ENCODE results near the gene SOD1. TPM values are rescaled to one million over a fixed set of nuclear protein-coding genes. Genes with fewer than 3 reads are reported as not detected.

The SOD1 gene
- total RNA-seq, 1 donor: 207 TPM

DNA sequence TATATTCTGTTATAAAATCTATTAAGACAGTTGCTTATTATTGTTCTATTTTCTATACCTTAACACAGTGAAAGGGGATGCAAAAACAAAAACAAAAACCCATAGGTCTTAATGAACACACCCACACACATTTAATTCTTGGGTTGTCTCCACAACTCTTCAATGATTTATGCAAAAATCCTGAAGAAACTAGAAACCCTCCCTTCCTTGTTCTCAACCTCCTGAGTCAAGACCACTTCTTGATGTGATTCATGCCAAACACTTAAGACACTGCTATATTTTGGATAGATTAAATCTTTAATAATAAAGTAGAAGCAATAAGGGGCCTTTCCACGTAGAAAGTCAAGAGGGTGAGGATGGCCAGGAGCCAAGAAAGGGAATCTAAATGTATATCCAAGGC, 49.0 kb downstream of the SOD1 start:
- Histone ChIP-seq H3K4me2 (ENCODE audit: insufficient read depth, low read length) (no peak overlapping the region), H3K79me2 (ENCODE audit: insufficient read depth, low read length) (peaks cover 97% of the 10 kb centered on the region), H3K27me3 (ENCODE audit: insufficient read depth, low read length) (no peaks in the 10 kb centered on the region), H2AFZ (ENCODE audit: low read length) (no peak overlapping the region), H3K9me3 (ENCODE audit: low read depth, low read length) (no peaks in the 10 kb centered on the region), H3K27ac (ENCODE audit: low read depth, low read length) (no peak overlapping the region), H3K4me1 (ENCODE audit: insufficient read depth, low read length) (peaks cover 25% of the 10 kb centered on the region), H3K36me3 (ENCODE audit: insufficient read depth, low read length) (peaks cover 3% of the 10 kb centered on the region), H3K4me3 (ENCODE audit: insufficient read depth, low read length) (no peak overlapping the region), H4K20me1 (ENCODE audit: insufficient read depth, low read length) (peaks cover 13% of the 10 kb centered on the region)
- no peak for DNase-seq (ENCODE audit: insufficient read length, low spot score, missing footprints)
- TF ChIP-seq, protein P1, sequence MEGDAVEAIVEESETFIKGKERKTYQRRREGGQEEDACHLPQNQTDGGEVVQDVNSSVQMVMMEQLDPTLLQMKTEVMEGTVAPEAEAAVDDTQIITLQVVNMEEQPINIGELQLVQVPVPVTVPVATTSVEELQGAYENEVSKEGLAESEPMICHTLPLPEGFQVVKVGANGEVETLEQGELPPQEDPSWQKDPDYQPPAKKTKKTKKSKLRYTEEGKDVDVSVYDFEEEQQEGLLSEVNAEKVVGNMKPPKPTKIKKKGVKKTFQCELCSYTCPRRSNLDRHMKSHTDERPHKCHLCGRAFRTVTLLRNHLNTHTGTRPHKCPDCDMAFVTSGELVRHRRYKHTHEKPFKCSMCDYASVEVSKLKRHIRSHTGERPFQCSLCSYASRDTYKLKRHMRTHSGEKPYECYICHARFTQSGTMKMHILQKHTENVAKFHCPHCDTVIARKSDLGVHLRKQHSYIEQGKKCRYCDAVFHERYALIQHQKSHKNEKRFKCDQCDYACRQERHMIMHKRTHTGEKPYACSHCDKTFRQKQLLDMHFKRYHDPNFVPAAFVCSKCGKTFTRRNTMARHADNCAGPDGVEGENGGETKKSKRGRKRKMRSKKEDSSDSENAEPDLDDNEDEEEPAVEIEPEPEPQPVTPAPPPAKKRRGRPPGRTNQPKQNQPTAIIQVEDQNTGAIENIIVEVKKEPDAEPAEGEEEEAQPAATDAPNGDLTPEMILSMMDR (IDR thresholded peaks at IDR 0.05; ENCODE audit: extremely low read depth, low read depth, low read length): no peak

DNA sequence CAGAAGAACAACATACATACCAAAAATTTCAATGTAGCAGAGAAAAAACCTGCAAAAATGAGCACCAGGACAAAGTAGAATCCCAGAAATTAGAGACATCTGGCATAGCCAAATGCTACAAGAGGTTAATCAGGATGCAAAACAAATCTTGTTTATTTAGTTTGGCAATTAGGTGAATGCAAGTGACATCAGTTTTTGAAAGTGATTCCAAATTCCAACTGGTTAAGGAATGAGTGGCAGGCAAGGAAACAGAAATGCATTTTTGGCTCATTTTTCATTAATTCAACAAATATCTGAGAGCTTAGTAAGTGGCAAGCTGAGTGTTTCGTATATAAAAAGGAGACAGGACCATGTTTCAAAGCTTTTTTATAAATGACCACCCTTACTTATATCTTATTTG, 51.1 kb downstream of the SOD1 start:
- no peak overlapping the region for H3K4me3 ChIP-seq (ENCODE audit: insufficient read depth, low read length)
- peaks cover 99% of the 10 kb centered on the region for H3K79me2 ChIP-seq (ENCODE audit: insufficient read depth, low read length)
- no peaks in the 10 kb centered on the region for H3K9me3 ChIP-seq (ENCODE audit: low read depth, low read length)
- no peak overlapping the region for H2AFZ ChIP-seq (ENCODE audit: low read length)
- no peaks in the 10 kb centered on the region for H3K27me3 ChIP-seq (ENCODE audit: insufficient read depth, low read length)
- TF ChIP-seq, protein P1 (IDR thresholded peaks at IDR 0.05; ENCODE audit: extremely low read depth, low read depth, low read length): no peak
- H3K4me1 ChIP-seq (ENCODE audit: insufficient read depth, low read length): peaks cover 42% of the 10 kb centered on the region
- H3K27ac ChIP-seq (ENCODE audit: low read depth, low read length): peak overlapping the region; percentile 61
- DNase-seq (ENCODE audit: insufficient read length, low spot score, missing footprints): peak; percentile 35
- H3K36me3 ChIP-seq (ENCODE audit: insufficient read depth, low read length): no peaks in the 10 kb centered on the region
- peaks cover 28% of the 10 kb centered on the region for H4K20me1 ChIP-seq (ENCODE audit: insufficient read depth, low read length)
- H3K4me2 ChIP-seq (ENCODE audit: insufficient read depth, low read length): peak overlapping the region; percentile 69

DNA sequence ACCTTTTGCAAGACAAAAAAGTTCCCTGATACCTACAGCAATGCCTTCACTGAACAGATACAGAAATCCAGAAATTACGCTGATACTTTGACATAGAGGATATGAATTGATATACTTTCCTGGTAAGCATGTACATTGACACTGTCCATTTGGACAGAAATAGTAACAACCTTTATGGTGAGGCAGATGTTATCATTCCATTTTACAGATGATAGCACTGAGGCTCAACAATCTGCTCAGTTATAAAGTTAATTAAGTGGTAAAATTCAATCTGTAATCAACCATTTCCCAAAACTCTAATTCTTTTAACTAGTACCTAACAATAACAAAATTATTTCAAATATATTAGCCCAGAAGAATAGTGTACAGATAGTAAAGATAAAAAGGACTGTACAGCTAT, 51.8 kb downstream of the SOD1 start:
- TF ChIP-seq, protein P1 (IDR thresholded peaks at IDR 0.05; ENCODE audit: extremely low read depth, low read depth, low read length): no peak
- H3K27me3 ChIP-seq (ENCODE audit: insufficient read depth, low read length): no peaks in the 10 kb centered on the region
- no peaks in the 10 kb centered on the region for H3K36me3 ChIP-seq (ENCODE audit: insufficient read depth, low read length)
- H3K4me2 ChIP-seq (ENCODE audit: insufficient read depth, low read length): peak overlapping the region; percentile 69
- H3K4me1 ChIP-seq (ENCODE audit: insufficient read depth, low read length): peaks cover 42% of the 10 kb centered on the region
- peaks cover 99% of the 10 kb centered on the region for H3K79me2 ChIP-seq (ENCODE audit: insufficient read depth, low read length)
- H3K9me3 ChIP-seq (ENCODE audit: low read depth, low read length): no peaks in the 10 kb centered on the region
- H4K20me1 ChIP-seq (ENCODE audit: insufficient read depth, low read length): peaks cover 27% of the 10 kb centered on the region
- H3K4me3 ChIP-seq (ENCODE audit: insufficient read depth, low read length): no peak overlapping the region
- DNase-seq (ENCODE audit: insufficient read length, low spot score, missing footprints): no peak
- no peak overlapping the region for H2AFZ ChIP-seq (ENCODE audit: low read length)
- peak overlapping the region; percentile 61 for H3K27ac ChIP-seq (ENCODE audit: low read depth, low read length)

DNA sequence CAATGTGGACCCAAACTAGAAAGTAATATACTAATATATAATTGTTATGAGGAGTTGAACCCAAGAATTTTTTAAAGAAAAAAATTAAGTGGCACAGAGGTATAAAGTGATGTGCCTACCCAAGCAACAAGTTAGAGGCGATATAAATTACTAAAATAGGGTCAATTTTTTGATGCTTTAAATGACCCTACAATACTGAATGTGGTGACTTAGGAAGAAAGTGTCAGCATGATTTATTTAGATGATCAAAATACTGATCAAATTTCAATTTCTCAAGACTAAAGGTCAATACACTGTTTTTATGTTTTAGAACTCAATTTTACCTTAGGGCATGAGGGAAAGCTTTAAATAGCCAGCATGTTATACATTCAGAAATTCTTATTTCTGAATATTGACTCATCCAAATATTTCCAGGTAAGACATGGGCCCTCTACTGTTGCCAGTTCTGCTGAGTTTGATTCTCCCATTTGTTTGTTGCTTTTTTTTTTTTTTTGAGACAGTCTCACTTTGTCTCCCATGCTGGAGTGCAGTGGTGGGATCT, 52.3 kb downstream of the SOD1 start:
- Histone ChIP-seq H3K27ac (ENCODE audit: low read depth, low read length) (no peak overlapping the region), H3K4me1 (ENCODE audit: insufficient read depth, low read length) (peaks cover 42% of the 10 kb centered on the region), H3K4me2 (ENCODE audit: insufficient read depth, low read length) (no peak overlapping the region), H3K36me3 (ENCODE audit: insufficient read depth, low read length) (no peaks in the 10 kb centered on the region), H3K4me3 (ENCODE audit: insufficient read depth, low read length) (no peak overlapping the region), H3K9me3 (ENCODE audit: low read depth, low read length) (no peaks in the 10 kb centered on the region), H2AFZ (ENCODE audit: low read length) (no peak overlapping the region), H3K79me2 (ENCODE audit: insufficient read depth, low read length) (peaks cover 99% of the 10 kb centered on the region), H3K27me3 (ENCODE audit: insufficient read depth, low read length) (no peaks in the 10 kb centered on the region), H4K20me1 (ENCODE audit: insufficient read depth, low read length) (peaks cover 26% of the 10 kb centered on the region)
- TF ChIP-seq, protein P1 (IDR thresholded peaks at IDR 0.05; ENCODE audit: extremely low read depth, low read depth, low read length): no peak
- no peak for DNase-seq (ENCODE audit: insufficient read length, low spot score, missing footprints)

All from osteoblast (primary cell).